ENCODE measurements around the gene STUM. TPM values are rescaled to one million over a fixed set of nuclear protein-coding genes. Genes with fewer than 3 reads are reported as not detected.

The STUM gene
- polyA plus RNA-seq, 1 donor (not counting 4 experiments of a cell fraction or from before 2014, with no cell fraction given): 0.01 TPM

- H3K27ac ChIP-seq (ENCODE audit: control insufficient read depth, insufficient read depth, low read length): no peak overlapping the region
- H3K9ac ChIP-seq (ENCODE audit: control insufficient read depth, extremely low read depth, insufficient read depth, low read length): no peak overlapping the region
- H3K4me3 ChIP-seq (ENCODE audit: control insufficient read depth in 2 of 3, extremely low read depth in 1 of 3, insufficient read depth in 2 of 3, low read depth in 1 of 3, low read length in 3 of 3): no peak overlapping the region
- DNase-seq (ENCODE audit: low read depth, low spot score): no peak
- TF ChIP-seq CTCF (optimal IDR thresholded peaks at IDR 0.05 in 1 of 3, IDR thresholded peaks at IDR 0.05 in 1 of 3, conservative IDR thresholded peaks at IDR 0.05 in 1 of 3; ENCODE audit: extremely low read depth in 1 of 3, insufficient read depth in 2 of 3, low read length in 3 of 3): no peak
- no peak for TF ChIP-seq EZH2 (IDR thresholded peaks at IDR 0.05; ENCODE audit: low read length)
- dilution Hi-C loops (cut with MboI; ENCODE audit: extremely low pct_ligation_motif_present, low sequenced_read_pairs): loop anchor here (10.0 kb wide), 1 partner anchor 252 kb away; no protein-coding TSS in a partner anchor
- no peaks in the 10 kb centered on the region for H3K9me3 ChIP-seq (ENCODE audit: control insufficient read depth, low read depth, low read length)
- no peaks in the 10 kb centered on the region for H4K20me1 ChIP-seq (ENCODE audit: control insufficient read depth, extremely low read depth, insufficient read depth, low read length)
- no peaks in the 10 kb centered on the region for H3K9me1 ChIP-seq (ENCODE audit: control insufficient read depth, extremely low read depth, insufficient read depth, low read length)
- no peaks in the 10 kb centered on the region for H3K27me3 ChIP-seq (ENCODE audit: control insufficient read depth, extremely low read depth, insufficient read depth, low read length)
- H3K4me1 ChIP-seq (ENCODE audit: control insufficient read depth, extremely low read depth, insufficient read depth, low read length): peaks cover 18% of the 10 kb centered on the region
- no peaks in the 10 kb centered on the region for H3K79me2 ChIP-seq (ENCODE audit: control insufficient read depth, insufficient read depth, low read length)
- H3K36me3 ChIP-seq (ENCODE audit: control insufficient read depth in 2 of 2, extremely low read depth in 1 of 2, insufficient read depth in 2 of 2, low read length in 2 of 2): peaks cover 0 to 8% of the 10 kb centered on the region in 2 experiments
- FAIRE-seq: no peak
- H2AFZ ChIP-seq (ENCODE audit: control insufficient read depth, low read length): no peak overlapping the region
- no peak overlapping the region for H3K4me2 ChIP-seq (ENCODE audit: control insufficient read depth, extremely low read depth, insufficient read depth, low read depth, low read length)
Measured at GRCh38 chr1:226632922-226633351, 84.4 kb downstream of the STUM start.

GRCh38 chr1:226633541-226634165 is 85.1 kb downstream of the STUM start:
- Histone ChIP-seq H2AFZ (ENCODE audit: control insufficient read depth, low read length) (no peak overlapping the region), H3K27me3 (ENCODE audit: control insufficient read depth, extremely low read depth, insufficient read depth, low read length) (no peaks in the 10 kb centered on the region), H3K9me3 (ENCODE audit: control insufficient read depth, low read depth, low read length) (no peaks in the 10 kb centered on the region), H3K4me3 (ENCODE audit: control insufficient read depth in 2 of 3, extremely low read depth in 1 of 3, insufficient read depth in 2 of 3, low read depth in 1 of 3, low read length in 3 of 3) (no peak overlapping the region), H3K4me1 (ENCODE audit: control insufficient read depth, extremely low read depth, insufficient read depth, low read length) (peaks cover 18% of the 10 kb centered on the region), H3K4me2 (ENCODE audit: control insufficient read depth, extremely low read depth, insufficient read depth, low read depth, low read length) (no peak overlapping the region), H3K36me3 (ENCODE audit: control insufficient read depth in 2 of 2, extremely low read depth in 1 of 2, insufficient read depth in 2 of 2, low read length in 2 of 2) (peaks cover 2 to 8% of the 10 kb centered on the region in 2 experiments), H3K9ac (ENCODE audit: control insufficient read depth, extremely low read depth, insufficient read depth, low read length) (no peak overlapping the region), H3K27ac (ENCODE audit: control insufficient read depth, insufficient read depth, low read length) (no peak overlapping the region), H3K79me2 (ENCODE audit: control insufficient read depth, insufficient read depth, low read length) (no peaks in the 10 kb centered on the region), H4K20me1 (ENCODE audit: control insufficient read depth, extremely low read depth, insufficient read depth, low read length) (no peaks in the 10 kb centered on the region), H3K9me1 (ENCODE audit: control insufficient read depth, extremely low read depth, insufficient read depth, low read length) (no peaks in the 10 kb centered on the region)
- DNase-seq (ENCODE audit: low read depth, low spot score) (no peak), FAIRE-seq (no peak)
- TF ChIP-seq EZH2 (IDR thresholded peaks at IDR 0.05; ENCODE audit: low read length) (no peak), CTCF (optimal IDR thresholded peaks at IDR 0.05 in 1 of 3, IDR thresholded peaks at IDR 0.05 in 1 of 3, conservative IDR thresholded peaks at IDR 0.05 in 1 of 3; ENCODE audit: extremely low read depth in 1 of 3, insufficient read depth in 2 of 3, low read length in 3 of 3) (no peak)
- dilution Hi-C loops (cut with MboI; ENCODE audit: extremely low pct_ligation_motif_present, low sequenced_read_pairs): loop anchor here (10.0 kb wide), 1 partner anchor 251 kb away; no protein-coding TSS in a partner anchor

All from keratinocyte (primary cell).